CD4-positive, alpha-beta T cell treated with Interleukin-2 at 100 ng/mL for 4 hours (primary cell): Measurements from ENCODE around the gene ART3.

Source experiments
- DNase-seq: peaks from one replicate; pipeline ENCODE4 v3.0.0-alpha.2; 2020; ENCODE audit warnings: low spot score

The ART3 gene

GRCh38 chr4:76148142-76148865 lies 73.8 kb downstream of the ART3 start, which contains the start of gene NUP54:
NUP54 (minus strand) TSS chr4:76148397; CDS start chr4:76148374, 23 bp downstream.
- DNase-seq = peak; percentile 96

GRCh38 chr4:76153356-76153755 lies 78.8 kb downstream of the ART3 start:
- DNase-seq = no peak

- no peak for DNase-seq
Observed at GRCh38 chr4:76155979-76156378, 81.5 kb downstream of the ART3 start.

- no peak for DNase-seq
Observed at GRCh38 chr4:76156635-76157034, 82.1 kb downstream of the ART3 start.

- no peak for DNase-seq
Observed at GRCh38 chr4:76160355-76160754, 85.8 kb downstream of the ART3 start.
